Mammary microvascular endothelial cell (primary cell): Measurements from ENCODE around the gene UFD1. TPM values are rescaled to one million over a fixed set of nuclear protein-coding genes. Genes with fewer than 3 reads are reported as not detected.

Source experiments
- total RNA-seq: library from RNA; depleted of rRNA; stranded (reverse); fragments of >200 nt; gene quantifications from 2 replicates; pipeline ENCODE4 v1.2.3, GENCODE V29; 2015

The UFD1 gene, protein sequence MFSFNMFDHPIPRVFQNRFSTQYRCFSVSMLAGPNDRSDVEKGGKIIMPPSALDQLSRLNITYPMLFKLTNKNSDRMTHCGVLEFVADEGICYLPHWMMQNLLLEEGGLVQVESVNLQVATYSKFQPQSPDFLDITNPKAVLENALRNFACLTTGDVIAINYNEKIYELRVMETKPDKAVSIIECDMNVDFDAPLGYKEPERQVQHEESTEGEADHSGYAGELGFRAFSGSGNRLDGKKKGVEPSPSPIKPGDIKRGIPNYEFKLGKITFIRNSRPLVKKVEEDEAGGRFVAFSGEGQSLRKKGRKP
- 68.5 and 85.9 TPM in 2 replicates for total RNA-seq

DNA sequence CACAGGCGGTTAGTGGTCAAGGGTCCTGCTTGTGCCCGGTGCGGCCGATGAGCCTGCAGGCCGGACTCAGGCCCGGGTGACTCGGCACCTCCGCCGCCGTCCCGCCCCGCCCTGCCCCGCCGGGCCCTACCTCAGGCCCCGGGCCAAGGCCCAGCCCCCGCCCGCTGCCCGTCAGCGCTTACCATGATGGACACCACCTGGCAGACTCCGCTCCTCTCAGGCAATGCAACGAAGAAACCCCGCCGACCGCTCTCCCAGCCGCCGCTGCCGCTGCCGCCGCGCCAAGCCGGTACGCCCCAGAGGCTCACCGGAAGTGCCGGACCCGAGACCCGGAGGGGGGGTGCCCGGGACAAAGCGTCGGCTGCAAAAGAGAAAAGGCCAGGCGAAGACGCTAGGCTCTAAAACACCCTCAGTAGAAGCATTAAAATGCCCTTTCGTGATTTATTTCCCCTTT is at the start of gene UFD1:
TSS of gene UFD1 (minus strand) at position 293 of the 454 bp plus-strand sequence. CDS start at position 185, 108 bp downstream.

DNA sequence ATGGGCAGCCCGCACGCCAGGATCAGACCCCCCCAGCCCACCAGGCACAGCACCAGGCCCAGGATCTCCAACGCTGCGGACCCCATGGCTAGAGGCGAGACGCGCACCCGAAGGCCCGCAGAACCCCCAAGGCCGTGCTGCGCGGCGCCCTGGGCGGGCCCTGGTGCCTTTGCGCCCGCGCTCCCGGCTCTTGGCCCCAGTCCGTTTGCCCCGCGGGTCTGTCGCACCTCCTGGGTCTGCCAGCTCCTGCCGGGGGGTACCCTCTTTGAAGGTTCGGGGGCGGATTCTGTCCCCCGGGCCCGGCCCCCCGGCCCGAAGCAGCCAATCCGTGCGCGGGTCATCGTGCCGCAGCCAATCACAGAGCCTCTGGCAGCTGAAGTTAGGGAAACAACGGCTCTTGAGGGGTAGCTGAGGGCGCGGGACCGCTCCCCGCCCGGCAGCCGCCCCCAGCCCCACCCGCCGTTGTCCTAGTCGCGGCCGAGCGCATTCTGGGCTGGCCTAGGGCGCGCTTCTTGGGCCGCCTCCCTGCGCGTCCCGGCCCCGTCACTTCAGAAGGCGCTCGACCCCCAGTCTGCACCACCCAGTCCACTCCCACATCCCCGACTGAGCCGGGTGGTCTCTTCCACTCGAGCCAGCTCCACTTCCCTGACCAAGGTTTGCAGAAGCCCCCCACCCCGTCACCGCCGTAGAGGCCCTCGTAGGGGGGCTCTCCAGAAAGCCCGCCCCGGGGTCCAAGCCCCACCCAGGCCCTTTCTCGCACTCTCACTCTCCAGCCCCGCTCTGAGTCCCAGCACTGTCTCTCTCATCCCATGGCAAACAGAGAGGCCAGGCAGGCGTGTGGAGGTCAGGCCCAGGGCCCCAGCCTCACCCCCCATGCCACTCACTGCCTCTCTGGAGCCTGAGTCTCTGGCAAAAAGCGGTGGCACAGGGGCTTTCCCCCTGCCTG is 45.5 kb upstream of the UFD1 start, which contains the start of gene CLDN5:
TSS of gene CLDN5 (minus strand) at position 241 of the 946 bp plus-strand sequence. CDS start at position 86, 155 bp downstream.

DNA sequence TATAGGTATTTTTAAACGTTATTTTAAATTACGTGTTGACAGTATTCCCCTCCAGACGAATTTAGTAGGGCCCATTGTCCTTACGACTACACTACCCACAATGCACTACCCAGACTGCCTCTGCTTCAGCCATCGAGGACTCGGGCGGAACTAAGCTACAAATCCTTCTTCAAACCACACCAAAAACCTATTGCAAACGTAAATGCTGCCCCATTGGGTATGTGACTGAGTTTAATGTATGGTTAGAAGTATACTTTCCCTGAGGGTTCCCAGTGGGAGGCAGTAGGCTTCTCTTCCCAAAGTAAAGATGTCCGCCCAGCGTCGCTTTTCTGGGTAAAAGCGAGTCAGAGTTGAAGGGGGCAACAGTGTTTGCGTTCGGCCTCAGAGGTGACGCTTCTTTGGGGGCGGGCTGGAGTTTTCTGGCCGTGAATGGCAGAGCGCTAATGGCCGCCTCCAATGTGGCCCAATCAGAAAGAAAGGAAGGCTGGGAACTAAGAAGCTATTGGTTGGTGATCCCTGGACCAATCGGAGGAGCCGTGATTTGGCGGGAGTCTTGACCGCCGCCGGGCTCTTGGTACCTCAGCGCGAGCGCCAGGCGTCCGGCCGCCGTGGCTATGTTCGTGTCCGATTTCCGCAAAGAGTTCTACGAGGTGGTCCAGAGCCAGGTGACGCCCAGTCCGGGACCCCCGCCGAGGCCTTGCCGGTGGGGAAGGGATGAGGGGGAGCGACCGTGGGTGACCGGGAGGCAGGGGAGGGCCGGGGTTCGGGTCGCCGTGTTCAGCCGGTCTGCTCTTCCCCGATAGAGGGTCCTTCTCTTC is 571 bp upstream of the UFD1 start, which contains the start of gene CDC45:
TSS of gene CDC45 (plus strand) at position 566 of the 818 bp plus-strand sequence. CDS start at position 615, 49 bp downstream.

DNA sequence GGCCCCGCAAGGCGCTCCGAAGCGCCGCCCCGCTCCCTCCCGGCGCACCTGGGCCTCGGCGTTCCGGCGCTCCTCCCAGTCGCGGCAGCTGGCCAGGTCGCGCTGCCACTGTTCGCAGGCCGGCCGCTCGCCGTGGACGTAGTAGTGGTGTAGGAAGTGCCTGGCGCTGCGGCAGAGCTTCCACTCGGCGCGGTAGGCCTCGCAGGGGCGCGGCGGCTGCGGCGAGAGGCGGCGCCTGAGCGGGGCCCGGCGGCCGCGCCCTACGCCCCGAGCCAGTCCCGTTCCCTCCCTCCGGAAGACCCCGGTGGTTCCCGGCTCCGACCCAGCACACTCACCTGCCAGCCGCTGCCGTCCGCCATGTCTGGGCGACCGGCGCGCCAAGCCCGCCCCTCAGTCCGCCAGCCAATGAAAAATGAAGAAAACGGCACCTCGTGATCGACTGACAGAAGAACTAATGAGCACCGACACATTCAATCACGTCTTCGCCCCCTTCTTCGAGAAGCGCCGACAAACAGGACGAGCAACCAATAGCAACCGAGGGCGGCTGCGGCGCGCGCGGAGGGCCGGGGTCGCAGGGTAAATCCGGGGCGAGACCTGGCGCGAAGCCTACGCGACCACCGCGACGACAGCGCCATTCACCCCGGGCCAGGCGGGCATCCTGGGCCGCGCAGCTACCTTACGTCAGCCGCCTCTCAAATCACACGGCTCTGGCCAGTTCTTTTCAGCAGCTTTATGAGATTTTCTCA is 31.5 kb downstream of the UFD1 start, which contains the start of gene C22orf39:
TSS of gene C22orf39 (minus strand) at position 382 of the 746 bp plus-strand sequence. CDS start at position 359, 23 bp downstream.

DNA sequence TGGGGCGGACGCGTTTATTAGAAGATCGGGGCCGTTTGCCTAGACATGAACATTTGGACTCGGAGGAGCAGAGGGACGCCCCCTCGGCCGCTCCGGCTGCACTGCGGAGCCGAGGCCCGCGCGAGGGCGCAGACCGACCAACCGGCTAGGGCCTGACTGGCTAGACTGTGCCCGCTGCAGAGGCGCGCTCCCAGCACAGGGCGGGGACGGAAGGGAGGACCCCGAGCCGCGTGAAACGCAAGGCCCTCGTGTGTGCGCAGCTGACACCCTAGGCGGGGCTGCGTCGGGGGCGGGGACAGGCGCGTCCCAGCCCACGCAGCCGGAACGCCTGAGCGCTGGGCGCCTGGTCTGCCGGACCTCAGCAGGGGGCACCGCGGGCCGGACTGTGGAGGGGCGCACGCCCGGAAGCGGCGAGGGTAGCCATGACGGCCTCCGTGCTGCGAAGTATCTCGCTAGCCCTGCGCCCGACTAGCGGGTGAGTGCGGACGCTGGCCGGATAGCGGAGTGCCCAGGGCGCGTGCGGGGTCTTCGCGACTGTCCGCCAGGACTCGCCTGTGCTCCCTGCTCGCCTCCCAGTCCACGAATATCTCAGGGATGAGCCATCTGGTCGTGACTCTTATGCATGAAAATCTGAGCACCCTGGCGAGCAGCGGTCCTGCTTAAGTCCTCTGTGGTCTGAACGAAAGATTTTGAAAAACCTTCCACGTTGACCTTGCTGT is 46.7 kb downstream of the UFD1 start, which contains the start of gene MRPL40:
TSS of gene MRPL40 (plus strand) at position 413 of the 719 bp plus-strand sequence. CDS start at position 423, 10 bp downstream.

DNA sequence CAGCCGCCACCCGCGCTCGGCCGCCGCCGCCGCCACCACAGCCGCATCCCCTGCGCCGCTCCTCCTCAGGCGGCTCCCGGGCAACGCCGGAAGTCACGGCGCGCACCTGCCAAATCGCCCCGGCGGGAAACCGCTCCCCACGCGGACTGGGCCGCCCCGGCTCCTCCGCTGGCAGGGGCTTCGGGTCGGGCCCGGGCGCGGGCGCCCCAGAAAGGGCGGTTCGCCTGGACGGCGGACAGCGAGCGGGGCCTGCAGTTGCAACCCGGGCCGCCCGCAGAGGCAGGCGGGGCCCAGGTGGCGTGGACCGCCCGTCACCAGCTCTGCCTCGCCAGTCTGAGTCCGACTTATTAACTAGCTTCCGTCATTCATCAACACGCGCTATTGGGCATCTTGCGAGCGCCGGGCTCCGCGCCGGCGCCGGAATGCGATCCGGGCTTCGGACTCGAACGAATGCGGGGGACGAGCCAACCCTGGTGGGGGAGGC is 47.3 kb downstream of the UFD1 start, which contains the start of gene HIRA:
TSS of gene HIRA (minus strand) at position 85 of the 484 bp plus-strand sequence. CDS start 257 bp downstream, outside the sequence.

Other genes with a start within 250 kb of the UFD1 start
- gene CLTCL1, start 187.5 kb downstream of the UFD1 start, total RNA-seq = 2.4 and 3.5 TPM in 2 replicates
- gene HIRA, start 47.5 kb downstream of the UFD1 start, total RNA-seq = 15.2 and 17.7 TPM in 2 replicates
- 39.1 and 46.2 TPM in 2 replicates for gene MRPL40, start 46.6 kb downstream of the UFD1 start, total RNA-seq
- gene C22orf39, start 31.5 kb downstream of the UFD1 start, total RNA-seq = 24.0 and 24.2 TPM in 2 replicates
- 39.4 and 43.0 TPM in 2 replicates for gene CDC45, start 727 bp upstream of the UFD1 start, total RNA-seq
- 889 and 919 TPM in 2 replicates for gene CLDN5, start 45.2 kb upstream of the UFD1 start, total RNA-seq
- gene SEPTIN5, start 235.3 kb upstream of the UFD1 start, total RNA-seq = 7.9 and 8.7 TPM in 2 replicates
- 1.0 and 3.7 TPM in 2 replicates for gene GP1BB, start 244.3 kb upstream of the UFD1 start, total RNA-seq